H1 (cell line): ENCODE measurements around the gene GFM1. TPM values are rescaled to one million over a fixed set of nuclear protein-coding genes. Genes with fewer than 3 reads are reported as not detected.

Experiments
- ATF3 ChIP-seq: IDR thresholded peaks from 2 replicates; pipeline ENCODE4 v1.6.1; 2011; ENCODE audit warnings: low read depth, mild to moderate bottlenecking, low read length; ENCODE audit not compliant: insufficient read depth
- FOSL1 ChIP-seq: IDR thresholded peaks from 2 replicates; pipeline ENCODE4 v1.6.1; 2011; ENCODE audit warnings: mild to moderate bottlenecking, low read depth, low read length, moderate library complexity; ENCODE audit not compliant: insufficient read depth
- GABPA ChIP-seq: IDR thresholded peaks from 2 replicates; pipeline ENCODE4 v1.6.1; 2011; ENCODE audit warnings: mild to moderate bottlenecking, low read length, moderate library complexity, borderline replicate concordance; ENCODE audit not compliant: insufficient read depth
- JUND ChIP-seq: IDR thresholded peaks from 2 replicates; pipeline ENCODE4 v1.6.1; 2011; ENCODE audit warnings: mild to moderate bottlenecking, improper control_type of control experiment, low read length
- KDM1A ChIP-seq: fragments of 200-600, 300-600 bp; sonication (generic); IDR thresholded peaks from 2 replicates; pipeline ENCODE4 v1.7.1; 2016; ENCODE audit warnings: mild to moderate bottlenecking, low read length, borderline replicate concordance
- KDM4A ChIP-seq: IDR thresholded peaks from one replicate; pipeline ENCODE4 v1.7.1; 2012; ENCODE audit warnings: low read depth, mild to moderate bottlenecking, moderate library complexity, low read length, inconsistent platforms; ENCODE audit not compliant: severe bottlenecking
- MAX ChIP-seq: IDR thresholded peaks from 2 replicates; pipeline ENCODE4 v1.6.1; 2012; ENCODE audit warnings: inconsistent platforms
- PHF8 ChIP-seq: fragments of 200-600 bp; sonication (generic); conservative IDR thresholded peaks from 2 replicates; pipeline ENCODE4 v1.7.1; 2012; ENCODE audit warnings: low read depth, mild to moderate bottlenecking, inconsistent platforms, low read length, moderate library complexity
- POLR2AphosphoS5 ChIP-seq: IDR thresholded peaks from 2 replicates; pipeline ENCODE4 v1.6.1; 2011; ENCODE audit warnings: low read depth, low read length
- TAF1 ChIP-seq: IDR thresholded peaks from 2 replicates; pipeline ENCODE4 v1.6.1; 2011; ENCODE audit warnings: mild to moderate bottlenecking, low read depth, low read length
- TAF7 ChIP-seq: optimal IDR thresholded peaks from 2 replicates; pipeline ENCODE3; 2011; ENCODE audit warnings: low read depth, mild to moderate bottlenecking, inconsistent platforms, low read length, moderate library complexity, borderline replicate concordance
- TCF12 ChIP-seq: IDR thresholded peaks from 2 replicates; pipeline ENCODE4 v1.6.1; 2011; ENCODE audit warnings: low read depth, mild to moderate bottlenecking, low read length
- polyA plus RNA-seq, 7 experiments: library from polyadenylated mRNA; depleted of rRNA in 3 of 7; stranded (reverse) in 5 of 7; unstranded in 2 of 7; fragments of >200 nt in 5 of 7; fragments of 200-250 nt in 2 of 7; gene quantifications; 1 replicate in 5 of 7; 2 replicates in 1 of 7; 4 replicates in 1 of 7; pipeline versions ENCODE4 v1.2.1 to v1.2.3, GENCODE V29; 2011 to 2013; ENCODE audit warnings: missing spikeins in 2 of 7, mixed read lengths in 2 of 7
- total RNA-seq: library from RNA; stranded (reverse); fragmentation: NEBNext Ultra II Directional; extraction: Animal tissue kit (Norgen Biotek cat#: 25700); gene quantifications from 2 replicates; pipeline ENCODE4 v1.2.1, GENCODE V29; 2021
- TF ChIP-seq, protein P1 (sequence below), 3 experiments: IDR thresholded peaks; 1 replicate in 2 of 3; 2 replicates in 1 of 3; pipeline versions ENCODE4 v1.5.1 to v1.6.1; 2011; ENCODE audit warnings: low read length in 3 of 3, mild to moderate bottlenecking in 3 of 3, inconsistent platforms in 2 of 3, low read depth in 1 of 3, moderate library complexity in 1 of 3; ENCODE audit not compliant: insufficient read depth in 1 of 3; ENCODE audit errors: control extremely low read depth in 1 of 3

The GFM1 gene
- total and polyA plus RNA-seq, 2 of the 8 experiments (the other 6 are each of a cell fraction or from before 2014, with no cell fraction given) = 10.9 to 45.3 TPM

GRCh38 chr3:158672215-158673176 lies 28.2 kb downstream of the GFM1 start, which contains the start of gene LXN (continued):
- TF ChIP-seq TCF12 = 0 out of 2 replicates have a peak, but pooled peaks have one; percentile 22
- no peak for TF ChIP-seq KDM1A
- peak; percentile 52; the same call in 1 of the 2 replicates for TF ChIP-seq JUND
- TF ChIP-seq FOSL1 = no peak
- TF ChIP-seq GABPA = no peak
- peak; percentile 84 for TF ChIP-seq MAX
- TF ChIP-seq TAF1 = peak; percentile 86
- TF ChIP-seq, protein P1, sequence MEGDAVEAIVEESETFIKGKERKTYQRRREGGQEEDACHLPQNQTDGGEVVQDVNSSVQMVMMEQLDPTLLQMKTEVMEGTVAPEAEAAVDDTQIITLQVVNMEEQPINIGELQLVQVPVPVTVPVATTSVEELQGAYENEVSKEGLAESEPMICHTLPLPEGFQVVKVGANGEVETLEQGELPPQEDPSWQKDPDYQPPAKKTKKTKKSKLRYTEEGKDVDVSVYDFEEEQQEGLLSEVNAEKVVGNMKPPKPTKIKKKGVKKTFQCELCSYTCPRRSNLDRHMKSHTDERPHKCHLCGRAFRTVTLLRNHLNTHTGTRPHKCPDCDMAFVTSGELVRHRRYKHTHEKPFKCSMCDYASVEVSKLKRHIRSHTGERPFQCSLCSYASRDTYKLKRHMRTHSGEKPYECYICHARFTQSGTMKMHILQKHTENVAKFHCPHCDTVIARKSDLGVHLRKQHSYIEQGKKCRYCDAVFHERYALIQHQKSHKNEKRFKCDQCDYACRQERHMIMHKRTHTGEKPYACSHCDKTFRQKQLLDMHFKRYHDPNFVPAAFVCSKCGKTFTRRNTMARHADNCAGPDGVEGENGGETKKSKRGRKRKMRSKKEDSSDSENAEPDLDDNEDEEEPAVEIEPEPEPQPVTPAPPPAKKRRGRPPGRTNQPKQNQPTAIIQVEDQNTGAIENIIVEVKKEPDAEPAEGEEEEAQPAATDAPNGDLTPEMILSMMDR (IDR thresholded peaks at IDR 0.05; ENCODE audit: control extremely low read depth in 1 of 3, insufficient read depth in 1 of 3, low read depth in 1 of 3, low read length in 3 of 3) = peak; percentile 85 to 99 (median 94)
- peak; percentile 20 for TF ChIP-seq TAF7
- TF ChIP-seq ATF3 = no peak
- peak; percentile 55 for TF ChIP-seq KDM4A
- TF ChIP-seq PHF8 = peak; percentile 52; the same call in 1 of the 2 replicates
- peak; percentile 46; the same call in 1 of the 2 replicates for TF ChIP-seq POLR2AphosphoS5
- TF ChIP-seq, all 59 proteins: peak for 16
